Lower leg skin (tissue), 4 donors: Measurements from ENCODE around the gene MACROH2A2. TPM values are rescaled to one million over a fixed set of nuclear protein-coding genes. Genes with fewer than 3 reads are reported as not detected.

Experiments used
- DNase-seq, 2 donors: peaks; one replicate each; pipeline ENCODE4 v3.0.0-alpha.2; 2019; ENCODE audit warnings: low spot score in 2 of 2
- H3K4me3 ChIP-seq: fragments of 200-600 bp; sonication (generic); 2 replicates; pipeline ENCODE4 v1.5.1; 2017; ENCODE audit warnings: mild to moderate bottlenecking, low read depth; ENCODE audit not compliant: poor library complexity, severe bottlenecking
- CTCF ChIP-seq, 3 donors: fragments of 450-650 bp; IDR thresholded peaks; one replicate each; pipeline ENCODE4 v1.5.1; 2016; ENCODE audit warnings: antibody characterized with exemption in 3 of 3, mild to moderate bottlenecking in 3 of 3, moderate library complexity in 2 of 3
- POLR2A ChIP-seq, 2 donors: fragments of 450-650 bp; IDR thresholded peaks; one replicate each; pipeline ENCODE4 v1.6.1; 2016 to 2017; ENCODE audit warnings: antibody characterized with exemption in 2 of 2, mild to moderate bottlenecking in 1 of 2, moderate library complexity in 1 of 2
- WGBS, 2 donors: methylation state at CpG; one replicate each; pipeline ENCODE4 v1.1.5; 2018; 5-methylcytosine and 5-hydroxymethylcytosine counted together
- intact Hi-C: fragments of 100-400 bp; cut with DNase I; formaldehyde crosslinking; loops from one replicate; pipeline ENCODE4 v1.15.0; 2023; ENCODE audit warnings: low total_unique reads
- total RNA-seq, 4 donors: library from RNA; depleted of rRNA; stranded (reverse); fragments of >200 nt; gene quantifications; one replicate each; pipeline ENCODE4 v1.1.0, GENCODE V29; 2016

The MACROH2A2 gene
- total RNA-seq, 4 donors from 2014 or later = 11.0 to 15.4 (median 12.8) TPM

- H3K4me3 ChIP-seq = no peak overlapping the region
- intact Hi-C loops = no loop called here
- TF ChIP-seq CTCF (IDR thresholded peaks at IDR 0.05) = no peak
- no peak for TF ChIP-seq POLR2A (IDR thresholded peaks at IDR 0.05)
- 93 to 95% methylated on average over 18 of the region's 18 CpGs for WGBS, 2 donors
- DNase-seq = no peak
Observed at GRCh38 chr10:70109064-70109729, 56.6 kb downstream of the MACROH2A2 start.

- no peak overlapping the region for H3K4me3 ChIP-seq
- DNase-seq = no peak
- TF ChIP-seq POLR2A (IDR thresholded peaks at IDR 0.05) = no peak
- TF ChIP-seq CTCF (IDR thresholded peaks at IDR 0.05) = no peak
- intact Hi-C loops = no loop called here
- 94 to 95% methylated on average over 22 of the region's 22 CpGs for WGBS, 2 donors
Observed at GRCh38 chr10:70111496-70111895, 58.9 kb downstream of the MACROH2A2 start.

GRCh38 chr10:70112071-70112470 lies 59.4 kb downstream of the MACROH2A2 start:
- 94% methylated on average over 8 of the region's 8 CpGs for WGBS, 2 donors
- no peak for TF ChIP-seq POLR2A (IDR thresholded peaks at IDR 0.05)
- no peak for TF ChIP-seq CTCF (IDR thresholded peaks at IDR 0.05)
- no peak for DNase-seq
- H3K4me3 ChIP-seq = no peak overlapping the region
- intact Hi-C loops = no loop called here

GRCh38 chr10:70114902-70115301 lies 62.3 kb downstream of the MACROH2A2 start:
- DNase-seq = no peak
- WGBS, 2 donors = 86 to 98% methylated on average over 13 to 15 of the region's 15 CpGs
- TF ChIP-seq POLR2A (IDR thresholded peaks at IDR 0.05) = no peak
- TF ChIP-seq CTCF (IDR thresholded peaks at IDR 0.05) = no peak
- H3K4me3 ChIP-seq = no peak overlapping the region
- intact Hi-C loops = no loop called here

- DNase-seq = no peak
- intact Hi-C loops = no loop called here
- TF ChIP-seq CTCF (IDR thresholded peaks at IDR 0.05) (peak in 1 of 3 donors; percentile 46), POLR2A (IDR thresholded peaks at IDR 0.05) (no peak)
Observed at GRCh38 chr10:70115948-70116682, 63.5 kb downstream of the MACROH2A2 start.

More at GRCh38 chr10:70115948-70116682, 63.5 kb downstream of the MACROH2A2 start:
- H3K4me3 ChIP-seq = no peak overlapping the region
- WGBS, 2 donors = 49 to 50% methylated on average over 12 of the region's 12 CpGs
